GM21381 (cell line): ENCODE data around the gene AHI1.
"Not testable (repeated sequence)": the region's sequence is repeated elsewhere in the genome, so short reads cannot be mapped to it uniquely, and the experiment has no call there.

Experiments used
- ATAC-seq: cut with Tn5 transposase; IDR thresholded peaks from one replicate; pipeline ENCODE4 v1.9.1; 2021; ENCODE audit warnings: mild to moderate bottlenecking, moderate library complexity; ENCODE audit not compliant: unreplicated experiment

Gene AHI1

GRCh38 chr6:135506270-135506997 is 8.9 kb upstream of the AHI1 start:
- peak; percentile 95 for ATAC-seq

GRCh38 chr6:135505648-135506047 is 8.1 kb upstream of the AHI1 start:
- ATAC-seq: no peak

GRCh38 chr6:135505222-135505621 is 7.7 kb upstream of the AHI1 start:
- no peak for ATAC-seq

- no peak for ATAC-seq
Measured at GRCh38 chr6:135504734-135505133, 7.2 kb upstream of the AHI1 start.

- no peak for ATAC-seq
Measured at GRCh38 chr6:135503703-135504475, 6.3 kb upstream of the AHI1 start.

GRCh38 chr6:135499441-135500340 is 2.2 kb upstream of the AHI1 start:
- ATAC-seq: no peak

GRCh38 chr6:135498185-135498841 is 773 bp upstream of the AHI1 start:
- ATAC-seq: peak; percentile 32

GRCh38 chr6:135496800-135497411 is 634 bp downstream of the AHI1 start:
- no peak for ATAC-seq

- no peak for ATAC-seq
Measured at GRCh38 chr6:135493218-135493961, 4.2 kb downstream of the AHI1 start.

GRCh38 chr6:135490381-135490780 is 7.2 kb downstream of the AHI1 start:
- ATAC-seq: no peak

- ATAC-seq: no peak
Measured at GRCh38 chr6:135488023-135488422, 9.5 kb downstream of the AHI1 start.

GRCh38 chr6:135483903-135484302 is 13.6 kb downstream of the AHI1 start:
- ATAC-seq: not testable (repeated sequence)

- ATAC-seq: no peak
Measured at GRCh38 chr6:135481783-135482369, 15.7 kb downstream of the AHI1 start.

- ATAC-seq: no peak
Measured at GRCh38 chr6:135479601-135480000, 17.9 kb downstream of the AHI1 start.

GRCh38 chr6:135478626-135479025 is 18.9 kb downstream of the AHI1 start:
- ATAC-seq: no peak

GRCh38 chr6:135475292-135475886 is 22.2 kb downstream of the AHI1 start:
- no peak for ATAC-seq

- no peak for ATAC-seq
Measured at GRCh38 chr6:135474362-135474761, 23.2 kb downstream of the AHI1 start.

- peak; percentile 10 for ATAC-seq
Measured at GRCh38 chr6:135465903-135466302, 31.6 kb downstream of the AHI1 start.

- peak; percentile 75 for ATAC-seq
Measured at GRCh38 chr6:135465307-135465706, 32.2 kb downstream of the AHI1 start.
